Endodermal cell (in vitro differentiated cells): ENCODE measurements around the gene KLHL24. TPM values are rescaled to one million over a fixed set of nuclear protein-coding genes. Genes with fewer than 3 reads are reported as not detected.
A peak's percentile ranks its signal among the peaks of the same experiment; 100 is the strongest.
"Not testable (repeated sequence)": the region's sequence is repeated elsewhere in the genome, so short reads cannot be mapped to it uniquely, and the experiment has no call there.

Source experiments
- DNase-seq: peaks from one replicate; pipeline ENCODE4 v3.0.0-alpha.2; 2017
- H3K27ac ChIP-seq: 2 replicates; pipeline ENCODE4 v1.5.1; 2013; ENCODE audit warnings: mild to moderate bottlenecking, low read depth, low read length, moderate library complexity
- H3K27me3 ChIP-seq: 2 replicates; pipeline ENCODE4 v1.6.1; 2013; ENCODE audit warnings: mild to moderate bottlenecking, low read length, moderate library complexity; ENCODE audit not compliant: insufficient read depth, control insufficient read depth, poor library complexity, severe bottlenecking
- H3K36me3 ChIP-seq: 2 replicates; pipeline ENCODE4 v1.7.0; 2013; ENCODE audit warnings: mild to moderate bottlenecking, low read length, moderate library complexity; ENCODE audit not compliant: control insufficient read depth, insufficient read depth
- H3K4me1 ChIP-seq: one replicate; pipeline ENCODE4 v1.7.0; 2013; ENCODE audit warnings: low read length; ENCODE audit not compliant: control insufficient read depth, insufficient read depth
- H3K4me3 ChIP-seq: 2 replicates; pipeline ENCODE4 v1.5.1; 2013; ENCODE audit warnings: mild to moderate bottlenecking, low read length, moderate library complexity
- H3K9ac ChIP-seq: 2 replicates; pipeline ENCODE4 v1.6.1; 2013; ENCODE audit warnings: mild to moderate bottlenecking, low read length, moderate library complexity; ENCODE audit not compliant: poor library complexity, severe bottlenecking; ENCODE audit errors: extremely low read depth
- H3K9me3 ChIP-seq: 2 replicates; pipeline ENCODE4 v1.6.1; 2013; ENCODE audit warnings: mild to moderate bottlenecking, low read length, moderate library complexity; ENCODE audit not compliant: control insufficient read depth
- H3K27ac Mint-ChIP-seq: 2 replicates; pipeline ENCODE4 v1.8.0; 2020; ENCODE audit warnings: mixed read lengths
- H3K27me3 Mint-ChIP-seq: 2 replicates; pipeline ENCODE4 v1.8.0; 2021; ENCODE audit warnings: mild to moderate bottlenecking, mixed read lengths; ENCODE audit not compliant: insufficient read depth
- H3K36me3 Mint-ChIP-seq: 2 replicates; pipeline ENCODE4 v1.8.0; 2020; ENCODE audit warnings: low read depth, mixed read lengths
- H3K4me1 Mint-ChIP-seq: 2 replicates; pipeline ENCODE4 v1.8.0; 2020; ENCODE audit warnings: mixed read lengths
- H3K4me3 Mint-ChIP-seq: 2 replicates; pipeline ENCODE4 v1.8.0; 2020; ENCODE audit warnings: mild to moderate bottlenecking, moderate library complexity, mixed read lengths
- H3K9me3 Mint-ChIP-seq: 2 replicates; pipeline ENCODE4 v1.8.0; 2020; ENCODE audit warnings: mild to moderate bottlenecking, mixed read lengths
- CTCF ChIP-seq: fragments of 200-600 bp; sonication (generic); conservative IDR thresholded peaks from 2 replicates; pipeline ENCODE4 v1.5.0; 2021; ENCODE audit warnings: antibody characterized with exemption, mild to moderate bottlenecking
- WGBS, 2 experiments: methylation state at CpG; one replicate each; pipeline versions ENCODE4 v1.1.5 to v1.1.7; 2013; ENCODE audit warnings: missing lambda C conversion rate in 2 of 2, mixed read lengths in 1 of 2; ENCODE audit not compliant: insufficient coverage in 1 of 2, insufficient read length in 1 of 2; 5-methylcytosine and 5-hydroxymethylcytosine counted together
- total RNA-seq, 2 donors: library from RNA; stranded (reverse); fragmentation: NEBNext Ultra II Directional in 1 of 2; extraction: Animal tissue kit (Norgen Biotek cat#: 25700) in 1 of 2; gene quantifications; 2 replicates in 1 of 2; 3 replicates in 1 of 2; pipeline ENCODE4 v1.2.1, GENCODE V29; 2021

KLHL24 gene
- total RNA-seq, 2 donors from 2014 or later: 29.9 to 39.9 TPM

- peaks cover 9% of the 10 kb centered on the region for H3K36me3 Mint-ChIP-seq
- Histone ChIP-seq H3K4me1 (no peaks in the 10 kb centered on the region), H3K9me3 (no peaks in the 10 kb centered on the region), H3K27ac (no peak overlapping the region), H3K9ac (peak overlapping the region; percentile 92), H3K4me3 (peak overlapping the region; percentile 92), H3K36me3 (peaks cover 5% of the 10 kb centered on the region), H3K27me3 (no peaks in the 10 kb centered on the region)
- H3K9me3 Mint-ChIP-seq: no peaks in the 10 kb centered on the region
- peak; percentile 58 for DNase-seq
- no peak for TF ChIP-seq CTCF
- WGBS, 2 experiments: 30% methylated on average over 12 to 13 of the region's 13 CpGs
- H3K27ac Mint-ChIP-seq: peak overlapping the region; percentile 41
- H3K27me3 Mint-ChIP-seq: no peaks in the 10 kb centered on the region
- peaks cover 28% of the 10 kb centered on the region for H3K4me1 Mint-ChIP-seq
- H3K4me3 Mint-ChIP-seq: peak overlapping the region; percentile 87
These were observed 64.0 kb downstream of the KLHL24 start for GRCh38 chr3:183699238-183699947.

GRCh38 chr3:183701744-183702143 is 66.3 kb downstream of the KLHL24 start:
- Mint-ChIP-seq H3K9me3 (no peaks in the 10 kb centered on the region), H3K4me1 (peaks cover 28% of the 10 kb centered on the region), H3K36me3 (peaks cover 19% of the 10 kb centered on the region), H3K27me3 (no peaks in the 10 kb centered on the region), H3K4me3 (no peak overlapping the region), H3K27ac (peak overlapping the region; percentile 10)
- DNase-seq: peak; percentile 60
- Histone ChIP-seq H3K4me3 (no peak overlapping the region), H3K36me3 (peaks cover 12% of the 10 kb centered on the region), H3K4me1 (no peaks in the 10 kb centered on the region), H3K27ac (no peak overlapping the region), H3K27me3 (no peaks in the 10 kb centered on the region), H3K9ac (no peak overlapping the region), H3K9me3 (no peaks in the 10 kb centered on the region)
- WGBS, 2 experiments: 90 to 95% methylated on average over 5 of the region's 5 CpGs
- no peak for TF ChIP-seq CTCF

GRCh38 chr3:183703892-183704291 is 68.5 kb downstream of the KLHL24 start:
- H3K4me3 Mint-ChIP-seq, H3K4me1 ChIP-seq, DNase-seq, H3K27ac Mint-ChIP-seq, H3K27me3 Mint-ChIP-seq, H3K27me3 ChIP-seq, H3K4me3 ChIP-seq, H3K9ac ChIP-seq, H3K27ac ChIP-seq, H3K9me3 Mint-ChIP-seq, H3K9me3 ChIP-seq: not testable (repeated sequence)
- peaks cover 18% of the 10 kb centered on the region for H3K36me3 ChIP-seq
- peaks cover 19% of the 10 kb centered on the region for H3K36me3 Mint-ChIP-seq
- peaks cover 26% of the 10 kb centered on the region for H3K4me1 Mint-ChIP-seq
- WGBS, 2 experiments: 94 to 100% methylated on average over 4 to 6 of the region's 6 CpGs

GRCh38 chr3:183710231-183710630 is 74.8 kb downstream of the KLHL24 start:
- Histone ChIP-seq H3K4me1 (no peaks in the 10 kb centered on the region), H3K4me3 (no peak overlapping the region), H3K9me3 (no peaks in the 10 kb centered on the region), H3K36me3 (peaks cover 27% of the 10 kb centered on the region), H3K9ac (no peak overlapping the region), H3K27ac (no peak overlapping the region), H3K27me3 (no peaks in the 10 kb centered on the region)
- no peak for TF ChIP-seq CTCF
- Mint-ChIP-seq H3K4me3 (no peak overlapping the region), H3K4me1 (no peaks in the 10 kb centered on the region), H3K27me3 (no peaks in the 10 kb centered on the region), H3K9me3 (no peaks in the 10 kb centered on the region), H3K27ac (no peak overlapping the region), H3K36me3 (peaks cover 24% of the 10 kb centered on the region)
- no peak for DNase-seq
